Kidney (tissue), 14 donors: ENCODE results near the gene SOX6. TPM values are rescaled to one million over a fixed set of nuclear protein-coding genes. Genes with fewer than 3 reads are reported as not detected.

Source experiments
- DNase-seq, 5 donors: peaks; one replicate each; pipeline ENCODE4 v3.0.0-alpha.2; 2013 to 2020
- FAIRE-seq: peaks from 2 replicates; lab custom pipeline; 2012; peaks lifted over from hg19 to GRCh38; lab: Jason Lieb, UNC
- H3K27ac ChIP-seq, 2 donors: one replicate each; pipeline ENCODE4 v1.7.0; 2013; ENCODE audit warnings: low read depth in 2 of 2, low read length in 2 of 2, inconsistent platforms in 1 of 2
- H3K27me3 ChIP-seq: one replicate; pipeline ENCODE4 v1.7.1; 2013; ENCODE audit warnings: low read length, inconsistent platforms; ENCODE audit not compliant: control insufficient read depth, insufficient read depth
- H3K36me3 ChIP-seq, 3 donors: one replicate each; pipeline versions ENCODE4 v1.7.0 to v1.7.1; 2013; ENCODE audit warnings: low read length in 3 of 3, control low read depth in 1 of 3, inconsistent platforms in 1 of 3; ENCODE audit not compliant: insufficient read depth in 3 of 3, control insufficient read depth in 2 of 3
- H3K4me1 ChIP-seq, 3 donors: one replicate each; pipeline versions ENCODE4 v1.7.0 to v1.7.1; 2013; ENCODE audit warnings: low read length in 3 of 3, inconsistent platforms in 1 of 3, low read depth in 1 of 3; ENCODE audit not compliant: control insufficient read depth in 2 of 3, insufficient read depth in 2 of 3
- H3K4me3 ChIP-seq, 3 donors: one replicate each; pipeline versions ENCODE4 v1.7.0 to v1.8.1; 2013; ENCODE audit warnings: low read length in 3 of 3, control low read depth in 1 of 3, inconsistent platforms in 1 of 3
- H3K9ac ChIP-seq, 3 donors: one replicate each; pipeline versions ENCODE4 v1.7.0 to v1.7.1; 2013; ENCODE audit warnings: low read length in 3 of 3, control low read depth in 1 of 3, inconsistent platforms in 1 of 3
- H3K9me3 ChIP-seq, 3 donors: one replicate each; pipeline versions ENCODE4 v1.7.0 to v1.7.1; 2013; ENCODE audit warnings: low read length in 3 of 3, control low read depth in 1 of 3, inconsistent platforms in 1 of 3; ENCODE audit not compliant: control insufficient read depth in 2 of 3, insufficient read depth in 1 of 3
- intact Hi-C: fragments of 100-400 bp; cut with DNase I; formaldehyde crosslinking; loops from one replicate; pipeline ENCODE4 v1.11.1; 2022
- polyA plus RNA-seq: library from polyadenylated mRNA; stranded (reverse); fragments of 350-450 nt; fragmentation: Illumina TruSeq; extraction: RNeasy Lipid Tissue Mini Kit (QIAGEN cat#74804); gene quantifications from one replicate; pipeline ENCODE4 v1.2.3, GENCODE V29; 2014; ENCODE audit warnings: low read depth, low replicate concordance; ENCODE audit not compliant: insufficient read depth
- total RNA-seq: library from RNA; stranded (reverse); fragmentation: NEBNext Ultra II Directional; extraction: Animal tissue kit (Norgen Biotek cat#: 25700); gene quantifications from one replicate; pipeline ENCODE4 v1.2.1, GENCODE V29; 2021
- TF ChIP-seq, protein P1 (sequence below): IDR thresholded peaks from 3 replicates; pipeline ENCODE4 v1.5.1; 2012; ENCODE audit warnings: mild to moderate bottlenecking, moderate library complexity, borderline replicate concordance; ENCODE audit not compliant: insufficient read depth; ENCODE audit errors: extremely low read depth
- donor health status: control.
- donor health status: control.
- donor health status: control.
- donor health status: control.
- donor health status: control.
- donor health status: DM: yes; HTN: yes; CAD: no.
- donor health status: Normal renal cell carcinoma (clear cell type).

SOX6 gene
- total and polyA plus RNA-seq, 2 donors from 2014 or later = 5.0 to 47.3 TPM

DNA sequence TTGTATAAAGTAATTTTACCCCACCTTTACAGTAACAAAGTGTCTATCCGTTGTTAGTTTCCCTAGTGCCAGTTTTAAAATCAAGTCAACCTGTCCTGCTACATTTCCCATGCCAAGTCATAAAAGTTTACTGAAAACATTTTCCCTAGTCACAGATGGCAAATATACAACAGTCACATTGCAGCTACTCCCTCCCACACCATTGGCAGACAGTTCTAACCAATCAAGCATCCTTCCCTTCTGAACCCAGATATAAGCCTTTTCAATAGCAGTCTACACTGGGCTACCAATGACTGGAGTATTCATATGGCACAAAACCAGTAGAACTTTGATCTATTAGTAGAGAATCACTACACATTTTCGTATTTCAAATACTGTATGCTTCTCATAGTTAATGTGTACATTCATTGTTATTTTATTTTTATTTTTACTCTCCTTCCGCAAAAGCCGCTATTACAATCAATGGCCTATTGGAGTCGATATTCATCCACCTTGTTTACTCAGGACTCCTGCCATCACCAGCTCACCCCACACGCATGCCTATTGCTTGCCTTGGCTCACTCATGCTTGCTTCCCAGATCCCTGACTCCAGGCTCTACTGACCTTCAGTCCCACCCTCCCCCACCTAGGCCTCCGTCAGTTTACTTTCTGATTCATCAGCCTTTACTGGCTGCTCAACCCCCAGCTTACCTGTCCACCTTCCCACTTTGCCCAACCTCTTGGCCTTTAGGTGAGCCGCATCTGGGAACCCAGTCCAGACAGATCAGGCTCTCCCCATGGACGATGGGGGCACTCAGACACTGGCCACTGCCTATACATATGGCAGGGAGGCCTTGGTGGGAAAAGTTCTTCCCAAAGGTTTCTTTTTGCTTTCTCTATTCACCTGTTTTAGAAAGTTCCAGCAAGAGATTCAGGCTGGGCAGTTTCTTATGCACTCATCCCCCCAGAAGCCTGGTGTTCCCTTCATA is 408.4 kb downstream of the SOX6 start:
- no peaks in the 10 kb centered on the region for H3K36me3 ChIP-seq
- no peak overlapping the region for H3K4me3 ChIP-seq
- H3K4me1 ChIP-seq = no peaks in the 10 kb centered on the region
- H3K27ac ChIP-seq = no peak overlapping the region
- no peak for FAIRE-seq
- no peak overlapping the region for H3K9ac ChIP-seq
- intact Hi-C loops = no loop called here
- DNase-seq = no peak
- H3K9me3 ChIP-seq = peaks cover 0 to 6% (median 0%) of the 10 kb centered on the region in 3 donors
- TF ChIP-seq, protein P1, sequence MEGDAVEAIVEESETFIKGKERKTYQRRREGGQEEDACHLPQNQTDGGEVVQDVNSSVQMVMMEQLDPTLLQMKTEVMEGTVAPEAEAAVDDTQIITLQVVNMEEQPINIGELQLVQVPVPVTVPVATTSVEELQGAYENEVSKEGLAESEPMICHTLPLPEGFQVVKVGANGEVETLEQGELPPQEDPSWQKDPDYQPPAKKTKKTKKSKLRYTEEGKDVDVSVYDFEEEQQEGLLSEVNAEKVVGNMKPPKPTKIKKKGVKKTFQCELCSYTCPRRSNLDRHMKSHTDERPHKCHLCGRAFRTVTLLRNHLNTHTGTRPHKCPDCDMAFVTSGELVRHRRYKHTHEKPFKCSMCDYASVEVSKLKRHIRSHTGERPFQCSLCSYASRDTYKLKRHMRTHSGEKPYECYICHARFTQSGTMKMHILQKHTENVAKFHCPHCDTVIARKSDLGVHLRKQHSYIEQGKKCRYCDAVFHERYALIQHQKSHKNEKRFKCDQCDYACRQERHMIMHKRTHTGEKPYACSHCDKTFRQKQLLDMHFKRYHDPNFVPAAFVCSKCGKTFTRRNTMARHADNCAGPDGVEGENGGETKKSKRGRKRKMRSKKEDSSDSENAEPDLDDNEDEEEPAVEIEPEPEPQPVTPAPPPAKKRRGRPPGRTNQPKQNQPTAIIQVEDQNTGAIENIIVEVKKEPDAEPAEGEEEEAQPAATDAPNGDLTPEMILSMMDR = no peak
- no peaks in the 10 kb centered on the region for H3K27me3 ChIP-seq

DNA sequence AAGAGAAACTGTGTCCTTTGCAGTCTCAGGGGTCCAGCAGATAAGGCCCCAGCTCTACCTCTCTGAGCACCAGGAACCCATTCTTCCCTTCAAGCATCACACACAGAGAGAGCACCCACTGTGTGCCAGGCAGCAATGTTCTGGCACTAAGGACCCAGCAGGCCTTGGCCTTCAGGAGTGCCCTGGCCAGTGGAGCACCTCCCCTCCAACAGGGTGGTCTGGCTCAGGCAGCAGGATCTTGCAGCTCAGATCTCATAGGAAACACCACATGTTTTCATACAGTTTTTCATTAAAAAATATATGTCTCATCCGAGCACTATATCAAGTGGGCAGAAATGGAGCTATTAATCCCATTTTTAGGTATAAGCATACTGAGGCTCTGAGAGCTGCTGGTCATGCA is 410.6 kb downstream of the SOX6 start:
- Histone ChIP-seq H3K27ac (no peak overlapping the region), H3K9ac (no peak overlapping the region), H3K36me3 (no peaks in the 10 kb centered on the region), H3K4me1 (no peaks in the 10 kb centered on the region), H3K9me3 (peaks cover 0 to 6% (median 0%) of the 10 kb centered on the region in 3 donors), H3K27me3 (no peaks in the 10 kb centered on the region), H3K4me3 (no peak overlapping the region)
- DNase-seq = no peak
- no peak for FAIRE-seq
- intact Hi-C loops = no loop called here
- TF ChIP-seq, protein P1 = no peak

DNA sequence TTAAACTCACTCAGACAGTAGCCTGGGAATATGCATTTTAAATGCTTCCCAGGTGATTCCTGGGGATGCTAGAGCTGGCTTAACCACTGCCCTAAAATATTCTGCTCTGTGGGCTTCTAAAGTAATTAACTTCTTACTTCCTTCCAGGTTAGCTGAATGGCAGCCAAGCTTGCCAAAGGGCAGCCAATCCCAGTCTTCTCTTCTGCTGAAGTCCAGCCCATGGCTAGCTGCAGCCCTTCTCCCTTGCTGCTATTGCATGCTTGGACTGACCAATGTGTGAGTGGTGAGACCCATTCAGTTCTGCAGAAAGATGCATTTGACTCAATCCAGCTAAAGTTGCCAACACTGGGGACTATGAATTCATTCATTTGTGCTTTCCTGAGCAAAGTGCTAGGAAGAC is 411.9 kb downstream of the SOX6 start:
- intact Hi-C loops = no loop called here
- no peak for DNase-seq

More for the DNA sequence above, 411.9 kb downstream of the SOX6 start:
- Histone ChIP-seq H3K9me3 (peaks cover 0 to 6% (median 0%) of the 10 kb centered on the region in 3 donors), H3K36me3 (no peaks in the 10 kb centered on the region), H3K27ac (no peak overlapping the region), H3K4me3 (no peak overlapping the region), H3K27me3 (no peaks in the 10 kb centered on the region), H3K4me1 (no peaks in the 10 kb centered on the region), H3K9ac (no peak overlapping the region)
- FAIRE-seq = no peak
- TF ChIP-seq, protein P1 = no peak
